Right cardiac atrium (tissue), 5 donors: ENCODE data around the gene RYR2. TPM values are rescaled to one million over a fixed set of nuclear protein-coding genes. Genes with fewer than 3 reads are reported as not detected.
"Not testable (repeated sequence)": the region's sequence is repeated elsewhere in the genome, so short reads cannot be mapped to it uniquely, and the experiment has no call there.

Experiments used
- ATAC-seq, 2 donors: fragments of 200-7000 bp; cut with Tn5 transposase; one replicate each; pipeline versions ENCODE4 v1.8.0 to v1.9.1; 2020; ENCODE audit warnings: moderate library complexity in 2 of 2, mild to moderate bottlenecking in 1 of 2
- DNase-seq, 3 donors: peaks; one replicate each; pipeline ENCODE4 v3.0.0-alpha.2; 2020
- H3K27ac ChIP-seq: one replicate; pipeline ENCODE4 v1.5.1; 2013; ENCODE audit warnings: mild to moderate bottlenecking, low read length, control low read depth, moderate library complexity
- H3K27me3 ChIP-seq: one replicate; pipeline ENCODE4 v1.6.1; 2013; ENCODE audit not compliant: control insufficient read depth, insufficient read depth
- H3K4me1 ChIP-seq: one replicate; pipeline ENCODE4 v1.6.1; 2013; ENCODE audit warnings: low read length; ENCODE audit not compliant: control insufficient read depth, insufficient read depth
- H3K4me3 ChIP-seq: one replicate; pipeline ENCODE4 v1.5.1; 2013; ENCODE audit warnings: low read length, control low read depth
- H3K9me3 ChIP-seq: one replicate; pipeline ENCODE4 v1.6.1; 2013; ENCODE audit warnings: low read length; ENCODE audit not compliant: control insufficient read depth
- WGBS: extraction: QIAGEN DNeasy Blood & Tissue Kit; methylation state at CpG from one replicate; pipeline ENCODE4 v1.1.7; 2013; 5-methylcytosine and 5-hydroxymethylcytosine counted together
- intact Hi-C, 4 donors: fragments of 100-400 bp; cut with DNase I; formaldehyde crosslinking; loops; one replicate each; pipeline versions ENCODE4 v1.11.0 to v1.14.0; 2022 to 2023
- polyA plus RNA-seq: library from polyadenylated mRNA; stranded (reverse); fragments of 200-250 nt; gene quantifications from one replicate; pipeline ENCODE4 v1.2.3, GENCODE V29; 2013
- total RNA-seq, 4 donors: library from RNA; stranded (reverse); fragmentation: NEBNext Ultra II Directional; extraction: Animal tissue kit (Norgen Biotek cat#: 25700); gene quantifications; one replicate each; pipeline ENCODE4 v1.2.1, GENCODE V29; 2021
- donor health status: healthy with polysubstance abuse.
- donor health status: DM: no; HTN: yes; CAD: no.
- donor health status: DM: no; HTN: no; CAD: no.
- donor health status: DM: no; HTN: yes; CAD: no; lungs with severe emphysema.
- donor health status: DM: yes; HTN: yes; CAD: no.

RYR2 gene
- total and polyA plus RNA-seq, 5 donors, result 166 to 716 (median 487) TPM

- intact Hi-C loops, result no loop called here
- Histone ChIP-seq H3K27ac (no peak overlapping the region), H3K4me1 (no peaks in the 10 kb centered on the region), H3K4me3 (no peak overlapping the region), H3K9me3 (no peaks in the 10 kb centered on the region), H3K27me3 (no peaks in the 10 kb centered on the region)
- DNase-seq (no peak), ATAC-seq (peak in 1 of 2 donors; percentile 9)
- 91% methylated on average over 6 of the region's 6 CpGs for WGBS
Observed at GRCh38 chr1:237342730-237343129, 300.7 kb downstream of the RYR2 start.

GRCh38 chr1:237352747-237353146, 310.8 kb downstream of the RYR2 start:
- 88% methylated on average over 3 of the region's 3 CpGs for WGBS
- no peaks in the 10 kb centered on the region for H3K9me3 ChIP-seq
- H3K27me3 ChIP-seq, result no peaks in the 10 kb centered on the region
- intact Hi-C loops, result loop anchor here in 1 of 4 donors (10.0 kb wide), 1 partner anchor 58 kb away; no protein-coding TSS in a partner anchor
- no peaks in the 10 kb centered on the region for H3K4me1 ChIP-seq
- H3K27ac ChIP-seq, result no peak overlapping the region
- ATAC-seq (no peak), DNase-seq (no peak)
- no peak overlapping the region for H3K4me3 ChIP-seq

GRCh38 chr1:237353918-237354317, 311.9 kb downstream of the RYR2 start:
- H3K4me1 ChIP-seq, result no peaks in the 10 kb centered on the region
- H3K27ac ChIP-seq, result no peak overlapping the region
- ATAC-seq, result no peak
- no peak for DNase-seq
- H3K27me3 ChIP-seq, result no peaks in the 10 kb centered on the region
- 68% methylated on average over 4 of the region's 4 CpGs for WGBS
- no peak overlapping the region for H3K4me3 ChIP-seq
- intact Hi-C loops, result loop anchor here in 1 of 4 donors (10.0 kb wide), 1 partner anchor 59 kb away; no protein-coding TSS in a partner anchor
- no peaks in the 10 kb centered on the region for H3K9me3 ChIP-seq

- ATAC-seq (no peak), DNase-seq (no peak)
- no peaks in the 10 kb centered on the region for H3K27me3 ChIP-seq
- H3K27ac ChIP-seq, result no peak overlapping the region
- no peaks in the 10 kb centered on the region for H3K9me3 ChIP-seq
- intact Hi-C loops, result loop anchor here in 1 of 4 donors (10.0 kb wide), 1 partner anchor 60 kb away; no protein-coding TSS in a partner anchor
- no peak overlapping the region for H3K4me3 ChIP-seq
- H3K4me1 ChIP-seq, result no peaks in the 10 kb centered on the region
- 71% methylated on average over 1 of the region's 1 CpG for WGBS
Observed at GRCh38 chr1:237355022-237355421, 313.0 kb downstream of the RYR2 start.

- WGBS, result 91% methylated on average over 1 of the region's 1 CpG
- no peaks in the 10 kb centered on the region for H3K4me1 ChIP-seq
- no peaks in the 10 kb centered on the region for H3K27me3 ChIP-seq
- H3K9me3 ChIP-seq, result no peaks in the 10 kb centered on the region
- peak in 1 of 2 donors; percentile 46 for ATAC-seq
- no peak for DNase-seq
- intact Hi-C loops, result loop anchor here in 1 of 4 donors (10.0 kb wide), 1 partner anchor 64 kb away; no protein-coding TSS in a partner anchor
- H3K27ac ChIP-seq, result no peak overlapping the region
- H3K4me3 ChIP-seq, result no peak overlapping the region
Observed at GRCh38 chr1:237358555-237358954, 316.6 kb downstream of the RYR2 start.

- DNase-seq (no peak), ATAC-seq (peak in 1 of 2 donors; percentile 46)
- H3K27ac ChIP-seq, result no peak overlapping the region
- intact Hi-C loops, result no loop called here
- 58% methylated on average over 2 of the region's 2 CpGs for WGBS
- no peaks in the 10 kb centered on the region for H3K27me3 ChIP-seq
- H3K4me1 ChIP-seq, result peaks cover 3% of the 10 kb centered on the region
- no peak overlapping the region for H3K4me3 ChIP-seq
- H3K9me3 ChIP-seq, result no peaks in the 10 kb centered on the region
Observed at GRCh38 chr1:237367758-237368157, 325.8 kb downstream of the RYR2 start.

- H3K27me3 ChIP-seq, H3K27ac ChIP-seq, H3K9me3 ChIP-seq, intact Hi-C loops, DNase-seq, H3K4me1 ChIP-seq, H3K4me3 ChIP-seq, ATAC-seq: not testable (repeated sequence)
- WGBS, result 86% methylated on average over 2 of the region's 3 CpGs
Observed at GRCh38 chr1:237371477-237371876, 329.5 kb downstream of the RYR2 start.

- DNase-seq (no peak), ATAC-seq (peak in 1 of 2 donors; percentile 6)
- intact Hi-C loops, result no loop called here
- Histone ChIP-seq H3K4me1 (no peaks in the 10 kb centered on the region), H3K9me3 (no peaks in the 10 kb centered on the region), H3K4me3 (no peak overlapping the region), H3K27me3 (no peaks in the 10 kb centered on the region), H3K27ac (no peak overlapping the region)
- WGBS, result 32% methylated on average over 3 of the region's 3 CpGs
Observed at GRCh38 chr1:237383791-237384190, 341.8 kb downstream of the RYR2 start.

GRCh38 chr1:237384213-237384612, 342.2 kb downstream of the RYR2 start:
- intact Hi-C loops, result no loop called here
- Histone ChIP-seq H3K4me3 (no peak overlapping the region), H3K4me1 (no peaks in the 10 kb centered on the region), H3K27me3 (no peaks in the 10 kb centered on the region), H3K27ac (peak overlapping the region; percentile 8), H3K9me3 (no peaks in the 10 kb centered on the region)
- whole genome bisulfite sequencing, result 26% methylated on average over 6 of the region's 6 CpGs
- DNase-seq (no peak), ATAC-seq (peak in 1 of 2 donors; percentile 24)

GRCh38 chr1:237386362-237387143, 344.6 kb downstream of the RYR2 start:
- WGBS, result 53% methylated on average over 8 of the region's 8 CpGs
- intact Hi-C loops, result no loop called here

GRCh38 chr1:237387144-237387505, 345.1 kb downstream of the RYR2 start:
- intact Hi-C loops, result no loop called here
- Histone ChIP-seq H3K27me3 (no peaks in the 10 kb centered on the region), H3K9me3 (no peaks in the 10 kb centered on the region), H3K27ac (no peak overlapping the region), H3K4me3 (no peak overlapping the region), H3K4me1 (no peaks in the 10 kb centered on the region)
- no peak for ATAC-seq
- 64% methylated on average over 5 of the region's 5 CpGs for WGBS
- no peak for DNase-seq

More at GRCh38 chr1:237386362-237387143, 344.6 kb downstream of the RYR2 start:
- H3K27ac ChIP-seq, result no peak overlapping the region
- no peaks in the 10 kb centered on the region for H3K4me1 ChIP-seq
- no peak for ATAC-seq
- H3K4me3 ChIP-seq, result no peak overlapping the region
- no peaks in the 10 kb centered on the region for H3K9me3 ChIP-seq
- no peak for DNase-seq
- H3K27me3 ChIP-seq, result no peaks in the 10 kb centered on the region
